ENCODE data around the gene RBM39. TPM values are rescaled to one million over a fixed set of nuclear protein-coding genes. Genes with fewer than 3 reads are reported as not detected.

The RBM39 gene
- total RNA-seq, 1 experiment from 2014 or later, result 347 TPM

GRCh38 chr20:35731469-35731788 lies 10.6 kb downstream of the RBM39 start:
- WGBS (ENCODE audit: extremely low coverage, insufficient read length, low lambda C conversion rate), result no CpG with 5 or more reads among the region's 2 CpGs
- Mint-ChIP-seq H3K27me3 (ENCODE audit: low read depth) (no peaks in the 10 kb centered on the region; the same call in 1 of the 2 replicates), H3K36me3 (ENCODE audit: insufficient read depth in 1 of 3, low read depth in 3 of 3) (peaks cover 54 to 95% (median 93%) of the 10 kb centered on the region in 3 experiments), H3K4me1 (peaks cover 5% of the 10 kb centered on the region in 2 experiments; a peak in 3 of 4 replicates), H3K27ac (no peak overlapping the region), H3K4me3 (no peak overlapping the region), H3K9me3 (no peaks in the 10 kb centered on the region)
- Histone ChIP-seq H3K27me3 (ENCODE audit: insufficient read depth, low read length) (no peaks in the 10 kb centered on the region), H3K4me2 (ENCODE audit: insufficient read depth, insufficient read length, low read length) (no peak overlapping the region), H3T11ph (ENCODE audit: low read length) (no peak overlapping the region), H4K8ac (replicated peaks; ENCODE audit: insufficient read length, low read depth, low read length) (no peak overlapping the region), H3K79me2 (ENCODE audit: insufficient read depth, low read length) (peaks cover 15% of the 10 kb centered on the region; the same call in 1 of the 2 replicates), H3K56ac (ENCODE audit: insufficient read length, low read depth, low read length) (no peak overlapping the region), H3K27ac (ENCODE audit: insufficient read length, low read depth, low read length) (no peak overlapping the region), H4K20me1 (ENCODE audit: control insufficient read depth, insufficient read depth, insufficient read length) (no peaks in the 10 kb centered on the region), H3K23me2 (ENCODE audit: insufficient read length, low read depth, low read length, poor library complexity, severe bottlenecking) (no peaks in the 10 kb centered on the region), H4K91ac (ENCODE audit: insufficient read length, low read depth, low read length) (no peak overlapping the region), H2AFZ (ENCODE audit: low read length) (no peak overlapping the region), H2BK120ac (ENCODE audit: low read depth, low read length, poor library complexity, severe bottlenecking) (no peak overlapping the region), H2BK5ac (ENCODE audit: insufficient read length, low read length) (no peak overlapping the region), H3K14ac (ENCODE audit: insufficient read depth, low read length) (no peak overlapping the region), H3K18ac (ENCODE audit: insufficient read length, low read depth, low read length) (no peak overlapping the region), H2BK20ac (ENCODE audit: low read depth, low read length, poor library complexity, severe bottlenecking) (no peak overlapping the region), H4K5ac (ENCODE audit: insufficient read length, low read depth, low read length) (no peak overlapping the region), H2AK5ac (ENCODE audit: insufficient read length, low read length) (no peak overlapping the region), H3K4me1 (ENCODE audit: insufficient read depth, low read length) (no peaks in the 10 kb centered on the region), H3K4ac (ENCODE audit: low read depth, low read length) (no peak overlapping the region), H3K23ac (ENCODE audit: insufficient read length, low read depth, low read length) (no peak overlapping the region), H3K79me1 (ENCODE audit: insufficient read depth, low read depth, low read length, poor library complexity, severe bottlenecking) (peaks cover 9% of the 10 kb centered on the region), H3K9ac (ENCODE audit: extremely low read depth, insufficient read length, low read length) (no peak overlapping the region), H2BK15ac (ENCODE audit: low read depth, low read length) (no peak overlapping the region), H2BK12ac (ENCODE audit: insufficient read length, low read depth, low read length) (no peak overlapping the region), H3K9me3 (ENCODE audit: control insufficient read depth, low read depth, low read length) (no peaks in the 10 kb centered on the region)
- TF ChIP-seq, protein P1, sequence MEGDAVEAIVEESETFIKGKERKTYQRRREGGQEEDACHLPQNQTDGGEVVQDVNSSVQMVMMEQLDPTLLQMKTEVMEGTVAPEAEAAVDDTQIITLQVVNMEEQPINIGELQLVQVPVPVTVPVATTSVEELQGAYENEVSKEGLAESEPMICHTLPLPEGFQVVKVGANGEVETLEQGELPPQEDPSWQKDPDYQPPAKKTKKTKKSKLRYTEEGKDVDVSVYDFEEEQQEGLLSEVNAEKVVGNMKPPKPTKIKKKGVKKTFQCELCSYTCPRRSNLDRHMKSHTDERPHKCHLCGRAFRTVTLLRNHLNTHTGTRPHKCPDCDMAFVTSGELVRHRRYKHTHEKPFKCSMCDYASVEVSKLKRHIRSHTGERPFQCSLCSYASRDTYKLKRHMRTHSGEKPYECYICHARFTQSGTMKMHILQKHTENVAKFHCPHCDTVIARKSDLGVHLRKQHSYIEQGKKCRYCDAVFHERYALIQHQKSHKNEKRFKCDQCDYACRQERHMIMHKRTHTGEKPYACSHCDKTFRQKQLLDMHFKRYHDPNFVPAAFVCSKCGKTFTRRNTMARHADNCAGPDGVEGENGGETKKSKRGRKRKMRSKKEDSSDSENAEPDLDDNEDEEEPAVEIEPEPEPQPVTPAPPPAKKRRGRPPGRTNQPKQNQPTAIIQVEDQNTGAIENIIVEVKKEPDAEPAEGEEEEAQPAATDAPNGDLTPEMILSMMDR (conservative IDR thresholded peaks at IDR 0.05), result no peak
- no peak for DNase-seq

Measured in H9 (cell line).